Nephron progenitor cell (in vitro differentiated cells): Measurements from ENCODE around the gene FOXE3.

Experiments
- DNase-seq: peaks from one replicate; pipeline ENCODE4 v3.0.0; 2021
- H3K27ac Mint-ChIP-seq: 2 replicates; pipeline ENCODE4 v1.8.0; 2021; ENCODE audit warnings: mild to moderate bottlenecking, moderate library complexity, mixed read lengths
- H3K27me3 Mint-ChIP-seq: 2 replicates; pipeline ENCODE4 v1.8.0; 2021; ENCODE audit warnings: mild to moderate bottlenecking, low read depth, mixed read lengths; ENCODE audit not compliant: poor library complexity
- H3K36me3 Mint-ChIP-seq: 2 replicates; pipeline ENCODE4 v1.8.0; 2021; ENCODE audit warnings: low read depth, mixed read lengths
- H3K4me1 Mint-ChIP-seq: 2 replicates; pipeline ENCODE4 v1.8.0; 2021; ENCODE audit warnings: mixed read lengths
- H3K4me3 Mint-ChIP-seq: 2 replicates; pipeline ENCODE4 v1.8.0; 2021; ENCODE audit warnings: mild to moderate bottlenecking, moderate library complexity, mixed read lengths
- H3K9me3 Mint-ChIP-seq: 2 replicates; pipeline ENCODE4 v1.8.0; 2021; ENCODE audit warnings: mild to moderate bottlenecking, moderate library complexity, mixed read lengths
- CTCF ChIP-seq: fragments of 200-600 bp; sonication (generic); IDR thresholded peaks from 2 replicates; pipeline ENCODE4 v1.5.0; 2021; ENCODE audit warnings: antibody characterized with exemption

FOXE3 gene

GRCh38 chr1:47399138-47399845 is 16.8 kb upstream of the FOXE3 start:
- DNase-seq = no peak
- TF ChIP-seq CTCF = no peak
- Mint-ChIP-seq H3K27ac (no peak overlapping the region), H3K4me3 (no peak overlapping the region), H3K36me3 (no peaks in the 10 kb centered on the region), H3K27me3 (peaks cover 86% of the 10 kb centered on the region), H3K9me3 (no peaks in the 10 kb centered on the region), H3K4me1 (peaks cover 33% of the 10 kb centered on the region)

- Mint-ChIP-seq H3K27ac (no peak overlapping the region), H3K27me3 (peaks cover 86% of the 10 kb centered on the region), H3K9me3 (no peaks in the 10 kb centered on the region), H3K4me1 (peaks cover 33% of the 10 kb centered on the region), H3K36me3 (no peaks in the 10 kb centered on the region), H3K4me3 (no peak overlapping the region)
- TF ChIP-seq CTCF = no peak
- DNase-seq = no peak
These were observed 16.3 kb upstream of the FOXE3 start for GRCh38 chr1:47399846-47400155.

GRCh38 chr1:47401761-47402160 is 14.3 kb upstream of the FOXE3 start:
- Mint-ChIP-seq H3K4me3 (no peak overlapping the region), H3K27me3 (peaks cover 85% of the 10 kb centered on the region), H3K4me1 (peaks cover 48% of the 10 kb centered on the region), H3K27ac (no peak overlapping the region), H3K36me3 (no peaks in the 10 kb centered on the region), H3K9me3 (no peaks in the 10 kb centered on the region)
- no peak for TF ChIP-seq CTCF
- DNase-seq = no peak

GRCh38 chr1:47402591-47402990 is 13.5 kb upstream of the FOXE3 start:
- H3K4me1 Mint-ChIP-seq = peaks cover 48% of the 10 kb centered on the region
- H3K27me3 Mint-ChIP-seq = peaks cover 82% of the 10 kb centered on the region

GRCh38 chr1:47403321-47403910 is 12.7 kb upstream of the FOXE3 start:
- no peak overlapping the region for H3K27ac Mint-ChIP-seq
- H3K27me3 Mint-ChIP-seq = peaks cover 74% of the 10 kb centered on the region
- H3K9me3 Mint-ChIP-seq = no peaks in the 10 kb centered on the region
- H3K36me3 Mint-ChIP-seq = no peaks in the 10 kb centered on the region
- no peak overlapping the region for H3K4me3 Mint-ChIP-seq
- peaks cover 48% of the 10 kb centered on the region for H3K4me1 Mint-ChIP-seq
- DNase-seq = no peak
- no peak for TF ChIP-seq CTCF

More at GRCh38 chr1:47402591-47402990, 13.5 kb upstream of the FOXE3 start:
- no peaks in the 10 kb centered on the region for H3K9me3 Mint-ChIP-seq
- no peaks in the 10 kb centered on the region for H3K36me3 Mint-ChIP-seq
- no peak for DNase-seq
- TF ChIP-seq CTCF = no peak
- no peak overlapping the region for H3K27ac Mint-ChIP-seq
- no peak overlapping the region for H3K4me3 Mint-ChIP-seq

- no peaks in the 10 kb centered on the region for H3K36me3 Mint-ChIP-seq
- no peak for TF ChIP-seq CTCF
- peaks cover 75% of the 10 kb centered on the region for H3K27me3 Mint-ChIP-seq
- DNase-seq = no peak
- H3K27ac Mint-ChIP-seq = no peak overlapping the region
- no peaks in the 10 kb centered on the region for H3K9me3 Mint-ChIP-seq
- H3K4me3 Mint-ChIP-seq = no peak overlapping the region
- H3K4me1 Mint-ChIP-seq = peaks cover 45% of the 10 kb centered on the region
These were observed 10.4 kb upstream of the FOXE3 start for GRCh38 chr1:47405697-47406096.
